ENCODE measurements around the gene TAL2. TPM values are rescaled to one million over a fixed set of nuclear protein-coding genes. Genes with fewer than 3 reads are reported as not detected.

The TAL2 gene
- total and polyA plus RNA-seq, 10 of the 15 experiments (the other 5 are each of a cell fraction or from before 2014, with no cell fraction given) = 0.16 to 0.51 (median 0.34) TPM; not detected in 1

DNA sequence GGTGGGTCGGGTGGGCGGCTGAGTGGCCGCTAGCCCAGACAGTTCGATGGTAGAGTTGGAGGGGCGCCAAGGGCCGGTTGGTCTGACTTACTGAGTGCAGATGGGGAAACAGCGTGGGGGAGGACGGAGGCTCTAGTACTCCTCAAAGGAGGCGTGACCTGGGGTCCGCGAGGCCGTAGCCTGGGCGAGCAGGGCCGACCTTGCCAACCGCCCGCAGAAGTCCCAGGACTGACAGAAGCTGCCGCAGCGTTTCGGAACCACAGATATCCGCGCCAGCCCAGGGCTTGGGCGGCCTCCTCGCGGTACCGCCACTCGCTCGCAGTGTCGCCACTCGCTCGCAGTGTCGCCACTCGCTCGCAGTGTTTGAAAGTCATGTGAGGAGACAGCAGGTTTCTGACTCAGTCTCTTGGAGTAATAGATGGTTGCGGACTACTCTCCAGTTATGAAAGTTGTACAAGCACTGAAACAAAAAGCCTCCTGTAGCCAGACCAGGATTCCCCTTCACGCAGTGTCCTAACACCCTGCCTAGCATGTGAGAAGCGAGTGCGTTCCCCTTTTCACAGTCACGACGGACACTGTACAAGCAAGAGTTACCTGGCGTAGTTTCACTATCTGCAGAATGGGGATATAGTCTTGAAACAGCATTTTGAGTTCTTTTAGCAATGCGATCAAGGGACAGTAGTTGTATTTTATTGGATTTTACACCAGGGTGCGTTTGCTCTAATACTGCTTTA is 32.8 kb downstream of the TAL2 start:
- peak overlapping the region; percentile 71 for H3K9ac ChIP-seq (ENCODE audit: control insufficient read depth, insufficient read depth, low read length)
- no peaks in the 10 kb centered on the region for H3K9me3 ChIP-seq (replicated peaks; ENCODE audit: control insufficient read depth, insufficient read depth, low read length)
- WGBS (ENCODE audit: insufficient coverage, insufficient replicate concordance, low lambda C conversion rate, missing lambda C conversion rate) = 2% methylated on average over 42 of the region's 42 CpGs
- H3K36me3 ChIP-seq (ENCODE audit: control insufficient read depth in 2 of 2, insufficient read depth in 2 of 2, low read length in 1 of 2) = no peaks in the 10 kb centered on the region
- peak overlapping the region; percentile 94 for H2AFZ ChIP-seq (ENCODE audit: control insufficient read depth, low read depth, low read length)
- H3K27me3 ChIP-seq (replicated peaks in 1 of 2; ENCODE audit: control insufficient read depth in 2 of 2, insufficient read depth in 2 of 2, low read length in 1 of 2) = 0 out of 4 replicates have a peak, but pooled peaks cover 0 to 3% of the 10 kb centered on the region in 2 experiments
- ChIA-PET CTCF (interaction anchor here (1.2 to 3.7 kb wide), 2 partner anchors 13 to 23 kb away, joined by 3 to 24 read pairs; no protein-coding TSS in a partner anchor), RAD21 (ENCODE audit: unreplicated experiment) (interaction anchor here (1.0 to 3.3 kb wide), 6 partner anchors 20 to 443 kb away, joined by 3 to 18 read pairs (median 3); no protein-coding TSS in a partner anchor), POLR2A (interaction anchor here (2.0 kb wide), 1 partner anchor 13 kb away, joined by 6 read pairs; no protein-coding TSS in a partner anchor), SMC1A (ENCODE audit: uncharacterized antibody, unreplicated experiment) (interaction anchor here (1.0 to 2.0 kb wide), 3 partner anchors 10 to 58 kb away, joined by 3 to 7 read pairs (median 4); no protein-coding TSS in a partner anchor)
- in situ Hi-C loops (cut with MboI) = no loop called here
- H3K27ac ChIP-seq (ENCODE audit: control insufficient read depth, insufficient read depth) = peak overlapping the region; percentile 13
- H3K4me2 ChIP-seq (ENCODE audit: control insufficient read depth, insufficient read depth) = peak overlapping the region; percentile 90
- FAIRE-seq (no peak), ATAC-seq (peak; percentile 81), DNase-seq (ENCODE audit: low read depth, low spot score) (peak; percentile 30)
- H3K4me1 ChIP-seq (ENCODE audit: control insufficient read depth, insufficient read depth, low read length) = peaks cover 3% of the 10 kb centered on the region; the same call in 1 of the 2 replicates
- intact Hi-C loops (cut with micrococcal nuclease; ENCODE audit: unreplicated experiment) = loop anchor here (10.0 kb wide), 2 partner anchors 250 to 450 kb away; partner anchors contain the start of genes FSD1L and SLC44A1
- peak overlapping the region; percentile 78 for H3K4me3 ChIP-seq
- no peaks in the 10 kb centered on the region for H4K20me1 ChIP-seq (ENCODE audit: control insufficient read depth, insufficient read depth)
- BruUV-seq (replicated peaks) = TSS peak; percentile 64
- peaks cover 12% of the 10 kb centered on the region for H3K79me2 ChIP-seq (ENCODE audit: control insufficient read depth, insufficient read depth, low read length)
- no peak for TF ChIP-seq WRNIP1 (IDR thresholded peaks at IDR 0.05; ENCODE audit: borderline replicate concordance, low read depth, low read length)
- TF ChIP-seq, protein P1, sequence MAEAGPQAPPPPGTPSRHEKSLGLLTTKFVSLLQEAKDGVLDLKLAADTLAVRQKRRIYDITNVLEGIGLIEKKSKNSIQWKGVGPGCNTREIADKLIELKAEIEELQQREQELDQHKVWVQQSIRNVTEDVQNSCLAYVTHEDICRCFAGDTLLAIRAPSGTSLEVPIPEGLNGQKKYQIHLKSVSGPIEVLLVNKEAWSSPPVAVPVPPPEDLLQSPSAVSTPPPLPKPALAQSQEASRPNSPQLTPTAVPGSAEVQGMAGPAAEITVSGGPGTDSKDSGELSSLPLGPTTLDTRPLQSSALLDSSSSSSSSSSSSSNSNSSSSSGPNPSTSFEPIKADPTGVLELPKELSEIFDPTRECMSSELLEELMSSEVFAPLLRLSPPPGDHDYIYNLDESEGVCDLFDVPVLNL (IDR thresholded peaks at IDR 0.05; ENCODE audit: low read depth, low read length) = no peak
- TF ChIP-seq, protein P2, sequence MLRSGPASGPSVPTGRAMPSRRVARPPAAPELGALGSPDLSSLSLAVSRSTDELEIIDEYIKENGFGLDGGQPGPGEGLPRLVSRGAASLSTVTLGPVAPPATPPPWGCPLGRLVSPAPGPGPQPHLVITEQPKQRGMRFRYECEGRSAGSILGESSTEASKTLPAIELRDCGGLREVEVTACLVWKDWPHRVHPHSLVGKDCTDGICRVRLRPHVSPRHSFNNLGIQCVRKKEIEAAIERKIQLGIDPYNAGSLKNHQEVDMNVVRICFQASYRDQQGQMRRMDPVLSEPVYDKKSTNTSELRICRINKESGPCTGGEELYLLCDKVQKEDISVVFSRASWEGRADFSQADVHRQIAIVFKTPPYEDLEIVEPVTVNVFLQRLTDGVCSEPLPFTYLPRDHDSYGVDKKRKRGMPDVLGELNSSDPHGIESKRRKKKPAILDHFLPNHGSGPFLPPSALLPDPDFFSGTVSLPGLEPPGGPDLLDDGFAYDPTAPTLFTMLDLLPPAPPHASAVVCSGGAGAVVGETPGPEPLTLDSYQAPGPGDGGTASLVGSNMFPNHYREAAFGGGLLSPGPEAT (IDR thresholded peaks at IDR 0.05; ENCODE audit: low read depth) = no peak
- TF ChIP-seq EGR1 (IDR thresholded peaks at IDR 0.05; ENCODE audit: borderline replicate concordance in 1 of 2, low read depth in 2 of 2, low read length in 2 of 2) = no peak
- TF ChIP-seq STAT1 (conservative IDR thresholded peaks at IDR 0.05) = no peak
- no peak for TF ChIP-seq CREB1 (IDR thresholded peaks at IDR 0.05; ENCODE audit: low read depth)
- TF ChIP-seq TAF1 (IDR thresholded peaks at IDR 0.05; ENCODE audit: borderline replicate concordance, low read depth, low read length) = 0 out of 2 replicates have a peak, but pooled peaks have one; percentile 21
- TF ChIP-seq BACH1 (IDR thresholded peaks at IDR 0.05; ENCODE audit: borderline replicate concordance) = peak; percentile 76
- TF ChIP-seq PAX8 (IDR thresholded peaks at IDR 0.05) = no peak
- TF ChIP-seq TCF7 (IDR thresholded peaks at IDR 0.05; ENCODE audit: borderline replicate concordance) = no peak
- TF ChIP-seq, protein P3, sequence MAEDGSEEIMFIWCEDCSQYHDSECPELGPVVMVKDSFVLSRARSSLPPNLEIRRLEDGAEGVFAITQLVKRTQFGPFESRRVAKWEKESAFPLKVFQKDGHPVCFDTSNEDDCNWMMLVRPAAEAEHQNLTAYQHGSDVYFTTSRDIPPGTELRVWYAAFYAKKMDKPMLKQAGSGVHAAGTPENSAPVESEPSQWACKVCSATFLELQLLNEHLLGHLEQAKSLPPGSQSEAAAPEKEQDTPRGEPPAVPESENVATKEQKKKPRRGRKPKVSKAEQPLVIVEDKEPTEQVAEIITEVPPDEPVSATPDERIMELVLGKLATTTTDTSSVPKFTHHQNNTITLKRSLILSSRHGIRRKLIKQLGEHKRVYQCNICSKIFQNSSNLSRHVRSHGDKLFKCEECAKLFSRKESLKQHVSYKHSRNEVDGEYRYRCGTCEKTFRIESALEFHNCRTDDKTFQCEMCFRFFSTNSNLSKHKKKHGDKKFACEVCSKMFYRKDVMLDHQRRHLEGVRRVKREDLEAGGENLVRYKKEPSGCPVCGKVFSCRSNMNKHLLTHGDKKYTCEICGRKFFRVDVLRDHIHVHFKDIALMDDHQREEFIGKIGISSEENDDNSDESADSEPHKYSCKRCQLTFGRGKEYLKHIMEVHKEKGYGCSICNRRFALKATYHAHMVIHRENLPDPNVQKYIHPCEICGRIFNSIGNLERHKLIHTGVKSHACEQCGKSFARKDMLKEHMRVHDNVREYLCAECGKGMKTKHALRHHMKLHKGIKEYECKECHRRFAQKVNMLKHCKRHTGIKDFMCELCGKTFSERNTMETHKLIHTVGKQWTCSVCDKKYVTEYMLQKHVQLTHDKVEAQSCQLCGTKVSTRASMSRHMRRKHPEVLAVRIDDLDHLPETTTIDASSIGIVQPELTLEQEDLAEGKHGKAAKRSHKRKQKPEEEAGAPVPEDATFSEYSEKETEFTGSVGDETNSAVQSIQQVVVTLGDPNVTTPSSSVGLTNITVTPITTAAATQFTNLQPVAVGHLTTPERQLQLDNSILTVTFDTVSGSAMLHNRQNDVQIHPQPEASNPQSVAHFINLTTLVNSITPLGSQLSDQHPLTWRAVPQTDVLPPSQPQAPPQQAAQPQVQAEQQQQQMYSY (CRISPR knock-in tag; IDR thresholded peaks at IDR 0.05) = no peak
- no peak for TF ChIP-seq ASH2L (IDR thresholded peaks at IDR 0.05; ENCODE audit: borderline replicate concordance, low read depth)
